NCI-H1694 (cell line): ENCODE data around the gene ARMCX1.
A peak's percentile ranks its signal among the peaks of the same experiment; 100 is the strongest.
"Not testable (repeated sequence)": the region's sequence is repeated elsewhere in the genome, so short reads cannot be mapped to it uniquely, and the experiment has no call there.

Experiments used
- DNase-seq: peaks from one replicate; lab custom pipeline; 2025; lab: John Stamatoyannopoulos, UW

The ARMCX1 gene

DNA sequence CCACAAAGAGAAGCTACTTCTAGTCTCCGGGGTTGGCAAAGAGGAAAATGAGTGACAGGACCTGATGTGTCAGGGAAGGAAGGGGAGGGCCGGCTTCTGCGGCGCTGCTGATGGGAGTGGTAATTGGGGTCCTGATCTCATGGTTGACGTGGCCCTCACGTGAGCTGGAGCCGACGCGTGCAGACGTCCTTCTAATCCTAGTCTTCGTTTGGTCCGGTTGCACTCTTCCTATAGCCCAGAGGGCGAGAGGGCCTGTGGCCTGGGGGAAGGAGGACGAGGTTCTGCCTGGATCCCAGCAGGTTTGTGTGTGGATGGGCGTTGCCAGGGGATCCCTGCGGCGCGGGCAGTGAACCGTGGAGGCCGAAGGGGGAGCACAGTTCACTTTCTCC lies at the start of gene ARMCX1:
Gene ARMCX1 (plus strand): TSS at position 186 of the 389 bp plus-strand sequence. CDS start 2,384 bp downstream, outside the sequence.
- no peak for DNase-seq

DNA sequence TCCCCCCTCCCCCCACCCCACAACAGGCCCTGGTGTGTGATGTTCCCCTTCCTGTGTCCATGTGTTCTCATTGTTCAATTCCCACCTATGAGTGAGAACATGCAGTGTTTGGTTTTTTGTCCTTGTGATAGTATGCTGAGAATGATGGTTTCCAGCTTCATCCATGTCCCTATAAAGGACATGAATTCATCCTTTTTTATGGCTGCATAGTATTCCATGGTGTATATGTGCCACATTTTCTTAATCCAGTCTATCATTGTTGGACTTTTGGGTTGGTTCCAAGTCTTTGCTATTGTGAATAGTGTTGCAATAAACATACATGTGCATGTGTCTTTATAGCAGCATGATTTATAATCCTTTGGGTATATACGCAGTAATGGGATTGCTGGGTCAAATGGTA lies 47.4 kb upstream of the ARMCX1 start:
- not testable (repeated sequence) for DNase-seq

DNA sequence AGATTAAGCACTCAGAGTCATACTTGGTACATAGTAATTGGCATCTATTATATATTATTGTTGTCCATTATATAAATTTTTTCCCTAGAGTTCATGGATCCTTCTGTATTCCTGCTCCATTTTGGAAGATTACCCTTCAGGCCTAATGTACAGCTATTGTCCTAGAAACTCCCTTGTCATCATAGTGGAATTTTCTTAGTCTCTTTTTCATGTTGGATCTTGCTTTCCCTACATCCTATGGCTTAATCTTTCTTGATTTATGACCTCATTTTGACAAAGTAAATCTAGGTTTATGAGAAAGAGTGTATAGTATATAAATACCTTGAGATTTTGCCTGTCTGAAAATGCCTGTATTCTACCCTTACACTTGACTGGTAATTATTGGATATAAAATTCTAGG lies 43.0 kb upstream of the ARMCX1 start:
- no peak for DNase-seq

DNA sequence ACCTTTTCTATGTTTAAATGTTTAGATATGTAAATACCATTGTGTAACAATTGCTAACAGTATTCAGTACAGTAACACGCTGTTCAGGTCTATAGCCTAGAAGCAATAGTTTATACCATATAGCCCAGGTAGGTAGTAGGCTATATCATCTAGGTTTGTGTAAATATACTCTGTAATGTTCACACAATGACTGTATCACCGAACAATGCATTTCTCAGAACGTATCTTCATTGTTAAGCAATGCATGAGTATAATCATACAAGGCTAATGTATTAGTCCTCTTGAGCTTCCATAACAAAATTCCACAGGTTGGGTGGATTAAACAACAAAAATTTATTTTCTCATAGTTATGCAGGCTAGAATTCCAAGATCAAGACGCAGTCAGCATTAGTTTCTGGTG lies 42.4 kb upstream of the ARMCX1 start:
- no peak for DNase-seq

DNA sequence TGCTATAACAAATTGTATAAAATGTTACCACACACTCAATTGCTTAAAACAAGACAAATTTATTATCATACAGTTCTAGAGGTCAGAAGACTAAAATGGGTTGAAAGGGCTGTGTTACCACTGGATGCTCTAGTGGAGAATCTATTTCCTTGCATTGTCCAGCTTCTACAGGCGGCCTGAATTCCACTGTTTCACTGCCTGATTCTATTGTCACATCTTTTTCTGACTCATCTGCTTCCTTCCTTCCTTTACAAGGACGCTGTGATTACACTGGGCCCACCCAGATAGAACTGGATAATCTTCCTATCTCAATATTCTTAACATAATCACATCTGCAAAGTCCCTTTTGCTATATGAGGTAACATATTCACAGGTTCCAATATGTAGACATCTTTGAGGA lies 19.4 kb upstream of the ARMCX1 start:
- no peak for DNase-seq

DNA sequence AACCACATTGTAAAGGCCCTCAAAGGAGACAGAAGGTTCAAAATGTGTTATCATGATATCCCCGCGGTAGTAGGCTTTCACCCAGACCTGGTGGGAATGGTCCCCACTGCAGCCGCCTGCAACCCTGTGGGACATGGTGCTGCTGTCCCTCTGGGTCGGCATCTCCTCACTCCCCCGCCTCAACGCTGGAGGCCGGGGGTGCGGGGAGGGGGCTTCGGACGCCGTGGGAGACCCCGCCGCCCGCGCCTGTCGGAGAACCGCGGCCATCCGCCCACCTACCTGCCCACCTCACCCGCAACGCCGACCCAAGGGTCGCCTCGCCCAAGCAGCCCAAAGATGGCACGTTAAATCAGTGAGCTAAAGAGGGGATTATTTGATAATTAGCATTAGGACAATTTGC lies 11.2 kb upstream of the ARMCX1 start:
- DNase-seq = no peak

DNA sequence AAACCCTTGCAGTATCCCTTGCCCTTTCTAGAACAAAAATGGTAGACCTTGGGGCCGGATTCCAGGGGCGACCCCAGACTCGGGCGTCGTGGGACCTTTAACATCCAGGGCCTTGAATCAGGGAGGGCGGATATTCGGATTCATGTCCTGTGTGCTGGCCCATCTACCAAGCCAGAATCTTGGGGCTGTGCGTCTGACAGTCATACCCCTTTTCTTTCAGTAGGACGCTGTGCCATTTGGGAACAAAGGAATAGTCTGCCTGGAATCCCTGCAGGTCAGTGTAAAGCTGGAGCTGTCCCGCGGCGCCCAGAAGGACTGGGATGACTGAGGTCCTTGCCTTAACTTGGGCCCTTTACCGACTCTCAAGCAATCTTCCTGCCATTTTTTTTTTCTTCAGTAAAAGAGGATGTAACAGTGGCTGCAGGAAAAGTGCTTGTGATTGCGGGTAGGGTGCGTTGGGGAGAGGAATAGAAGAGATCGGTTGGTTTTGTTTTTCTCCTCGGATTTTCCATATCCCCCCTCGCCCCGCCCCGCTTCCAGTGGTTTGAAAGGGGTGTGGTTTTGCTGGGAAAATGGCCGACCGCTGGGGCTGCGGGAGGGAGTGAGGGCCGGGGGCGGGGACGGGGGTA lies 518 bp downstream of the ARMCX1 start:
- DNase-seq = no peak

DNA sequence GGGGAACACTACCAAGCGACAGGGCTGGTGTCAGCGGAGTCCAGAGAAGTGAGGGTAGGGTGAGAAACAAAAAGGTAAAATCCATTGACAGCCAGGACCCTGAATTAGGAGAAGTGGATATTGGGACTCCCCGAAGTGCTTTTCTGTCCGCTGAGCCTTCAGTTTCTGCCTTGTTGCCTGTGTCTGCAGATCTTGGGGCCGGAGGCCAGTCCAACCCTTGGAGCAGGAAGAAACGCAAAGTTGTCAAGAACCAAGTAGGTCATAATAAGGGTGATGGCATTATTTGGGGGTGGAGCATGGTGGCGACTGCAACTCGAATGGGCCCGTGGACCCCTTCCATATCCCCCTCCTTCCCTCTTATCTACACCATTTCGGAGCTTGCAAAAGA lies 1.0 kb downstream of the ARMCX1 start:
- DNase-seq = no peak

DNA sequence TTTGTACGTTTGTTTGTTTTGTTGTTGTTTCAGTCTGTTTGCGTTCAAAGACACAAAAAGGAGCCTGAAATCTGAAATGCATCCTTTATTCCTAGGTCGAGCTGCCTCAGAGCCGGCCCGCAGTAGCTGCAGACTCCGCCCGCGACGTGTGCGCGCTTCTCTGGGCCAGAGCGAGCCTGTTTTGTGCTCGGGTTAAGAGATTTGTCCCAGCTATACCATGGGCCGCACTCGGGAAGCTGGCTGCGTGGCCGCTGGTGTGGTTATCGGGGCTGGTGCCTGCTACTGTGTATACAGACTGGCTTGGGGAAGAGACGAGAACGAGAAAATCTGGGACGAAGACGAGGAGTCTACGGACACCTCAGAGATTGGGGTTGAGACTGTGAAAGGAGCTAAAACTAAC lies 2.4 kb downstream of the ARMCX1 start:
- DNase-seq = no peak

DNA sequence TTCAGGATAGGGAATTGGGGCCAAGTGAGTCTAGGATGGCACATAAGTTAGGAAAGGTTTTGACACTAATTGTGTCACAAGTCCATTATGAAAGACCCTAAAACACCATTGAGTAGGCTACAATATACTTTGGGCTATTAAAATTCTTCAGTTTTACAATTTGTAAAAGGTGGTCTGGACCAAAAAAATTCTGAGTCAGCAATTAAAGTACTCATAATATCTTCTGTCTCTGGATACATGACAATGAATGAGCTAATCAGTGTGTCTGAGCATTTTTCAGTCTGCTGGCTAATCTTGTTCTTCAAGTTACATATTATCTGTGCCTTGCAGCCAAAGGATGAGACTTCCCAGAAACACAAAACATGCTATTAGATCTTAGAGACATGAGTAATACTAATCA lies 14.3 kb downstream of the ARMCX1 start:
- no peak for DNase-seq

DNA sequence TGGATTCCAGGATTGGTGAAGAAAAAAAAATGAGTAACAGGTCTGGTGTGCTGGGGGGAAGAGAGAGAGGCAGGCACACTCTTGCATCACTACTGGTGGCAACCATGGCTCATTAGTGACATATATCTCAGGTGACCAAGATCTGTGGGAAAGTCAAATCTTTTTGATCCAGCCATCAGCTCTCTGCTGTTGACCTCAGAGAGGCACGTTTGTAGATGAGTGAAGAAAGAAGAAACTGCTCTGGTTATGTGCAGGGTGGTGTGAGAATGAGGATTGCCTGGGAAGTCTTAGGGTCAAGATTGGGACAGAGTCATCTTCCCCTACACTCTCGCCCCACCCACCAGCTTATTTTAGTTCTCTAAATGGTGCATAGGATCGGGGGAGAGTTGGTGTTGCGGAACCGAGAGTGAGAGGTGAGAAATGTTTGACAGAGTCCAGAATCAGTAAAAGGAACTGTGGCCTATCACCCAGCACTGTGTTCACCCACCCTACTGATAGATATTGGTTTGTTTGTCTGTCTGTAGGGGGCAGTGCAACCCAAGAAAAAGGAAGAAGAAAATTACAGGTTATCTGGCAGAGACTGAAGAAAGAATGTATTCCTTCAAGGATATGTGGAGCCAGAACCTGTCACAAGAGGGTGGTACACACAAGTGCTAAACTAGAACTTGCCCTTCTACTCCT lies 45.5 kb downstream of the ARMCX1 start:
- DNase-seq = peak; percentile 22

DNA sequence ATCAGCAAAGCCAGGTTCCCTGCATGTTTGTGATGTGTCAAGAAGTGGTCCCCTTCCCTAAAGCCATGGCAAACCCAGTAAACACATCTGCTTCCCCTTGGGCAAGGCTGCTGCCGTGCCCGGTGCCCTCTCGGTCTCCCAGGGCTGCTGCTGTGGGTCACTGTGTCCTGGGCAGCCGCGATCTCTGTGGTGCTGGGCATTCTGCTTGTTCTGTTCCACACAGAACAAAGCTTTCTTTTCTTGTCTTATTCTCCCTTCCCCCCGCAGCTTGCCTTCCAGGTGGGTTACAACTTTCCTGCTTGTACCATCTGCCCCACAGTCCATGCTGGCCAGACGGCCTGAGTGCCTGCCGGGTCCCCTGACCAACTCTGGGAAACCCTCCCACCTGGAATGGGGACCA lies 49.2 kb downstream of the ARMCX1 start:
- not testable (repeated sequence) for DNase-seq

DNA sequence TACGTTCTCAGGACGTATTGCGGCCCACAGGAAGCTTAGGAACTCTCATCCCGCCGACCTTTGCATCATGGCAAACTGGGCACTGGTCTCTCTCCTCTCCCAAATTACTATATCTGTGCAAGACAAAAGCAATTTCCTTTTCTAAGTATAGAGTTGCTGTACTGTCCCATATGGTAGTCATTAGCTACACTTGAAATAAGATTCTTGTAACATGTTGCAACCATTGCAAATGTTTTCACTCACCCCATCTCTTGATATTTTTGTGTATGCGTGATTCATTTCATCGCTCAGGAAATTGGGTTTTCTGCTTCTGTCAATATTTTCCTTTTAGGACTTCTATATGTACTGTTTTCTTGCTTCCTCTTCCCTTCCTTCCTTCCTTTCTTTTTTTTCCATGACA lies 51.7 kb downstream of the ARMCX1 start:
- no peak for DNase-seq
